GM18498 (cell line): ENCODE measurements around the gene TBX1.

Source experiments
- ATAC-seq: cut with Tn5 transposase; IDR thresholded peaks from one replicate; pipeline ENCODE4 v1.9.1; 2021; ENCODE audit warnings: mild to moderate bottlenecking, moderate library complexity; ENCODE audit not compliant: unreplicated experiment

Gene TBX1

GRCh38 chr22:19760058-19760950 is at the start of gene TBX1:
TSS of gene TBX1 (plus strand) at chr22:19760778. CDS start at chr22:19760844, 66 bp downstream.
- ATAC-seq, result no peak

DNA sequence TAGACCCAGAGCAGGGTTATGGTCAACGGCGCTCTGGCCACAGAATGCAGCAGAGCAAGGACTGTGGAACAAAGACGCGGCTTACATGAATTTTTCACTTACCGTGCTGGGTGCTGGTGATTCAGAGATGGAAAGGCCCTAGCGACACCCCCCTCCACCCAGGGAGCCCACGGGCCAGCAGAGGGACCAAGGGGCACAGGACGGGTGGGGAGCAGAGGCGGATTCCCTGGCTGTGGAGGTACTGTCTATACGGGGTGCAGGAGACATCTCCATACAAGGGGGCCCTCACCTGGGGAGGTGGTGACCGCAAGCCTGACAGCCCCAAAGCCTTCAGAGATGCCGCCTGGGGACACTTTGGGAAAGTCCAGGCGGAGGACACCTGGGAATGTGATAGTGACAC is 47.3 kb upstream of the TBX1 start:
- ATAC-seq, result no peak

DNA sequence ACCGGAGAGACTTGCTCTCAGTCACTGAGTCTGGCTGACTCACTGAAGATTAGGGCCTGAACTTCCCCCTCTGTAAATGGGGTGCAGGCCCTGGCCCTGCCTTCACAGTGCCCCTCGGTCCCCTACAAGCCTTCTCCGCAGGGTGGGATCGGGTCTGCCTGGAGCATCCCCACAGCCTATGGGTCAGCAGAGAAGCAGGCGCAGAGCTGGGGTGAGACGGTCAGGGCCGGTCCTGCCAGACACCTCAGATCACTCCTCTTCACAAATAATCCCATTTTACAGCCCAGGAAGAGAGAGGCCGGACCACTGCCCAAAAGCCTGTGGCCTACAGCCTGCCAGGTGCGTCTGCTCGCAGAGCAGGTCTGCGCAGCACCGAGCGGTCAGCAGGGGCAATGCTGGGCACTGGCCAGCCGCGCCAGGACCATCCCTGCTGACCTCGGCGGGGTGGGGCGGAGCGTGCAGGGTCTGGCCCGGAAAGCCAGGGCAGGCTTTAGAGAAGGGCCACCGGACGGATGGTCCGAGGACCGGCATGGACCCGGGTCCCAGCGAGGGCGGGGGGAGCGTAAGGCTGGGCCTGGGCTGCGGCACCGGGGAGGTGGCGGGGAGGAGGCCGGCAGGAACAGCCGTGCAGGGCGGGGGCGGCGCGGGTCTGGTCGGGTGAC is 46.8 kb upstream of the TBX1 start:
- no peak for ATAC-seq

DNA sequence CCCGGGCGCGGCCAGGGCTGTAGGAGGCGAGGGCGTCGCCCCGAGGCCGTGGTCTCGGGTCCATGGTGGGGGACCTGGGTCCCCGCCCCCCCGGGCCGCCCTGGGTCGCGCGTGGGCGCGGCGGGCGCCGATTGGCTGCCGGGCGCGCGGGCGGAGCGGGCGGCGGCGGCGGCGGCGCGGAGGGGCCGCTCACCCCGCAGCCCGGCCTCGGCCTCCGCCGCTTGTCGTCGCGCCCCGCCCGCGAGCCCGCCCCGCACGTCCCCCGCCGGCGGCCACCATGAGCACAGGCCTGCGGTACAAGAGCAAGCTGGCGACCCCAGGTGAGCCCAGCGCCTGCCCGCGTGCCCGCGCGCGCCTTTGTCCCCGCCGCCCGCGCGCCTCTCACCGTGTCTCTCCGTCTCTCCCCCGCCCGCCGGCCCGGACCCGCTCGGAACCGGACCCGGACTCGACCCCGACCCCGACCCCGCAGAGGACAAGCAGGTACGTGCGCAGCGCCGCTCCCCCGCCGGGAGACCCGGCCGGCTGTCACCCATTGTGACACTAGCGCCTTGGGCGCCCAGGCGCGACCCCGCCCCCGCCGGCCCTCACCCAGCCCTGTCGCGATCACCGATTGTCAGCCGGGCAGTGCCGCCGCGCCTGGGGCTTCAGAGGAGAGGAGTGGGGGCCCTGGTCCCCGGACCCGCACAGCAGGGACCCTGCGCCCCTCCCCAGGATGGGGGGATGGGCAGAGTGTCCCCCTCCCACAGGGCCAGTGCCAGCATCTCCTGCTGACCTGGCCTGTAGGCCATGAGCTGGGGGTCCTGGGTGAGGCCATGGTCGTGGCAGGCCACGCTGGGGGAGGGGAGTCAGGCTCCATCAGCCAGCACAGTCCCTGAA is 46.0 kb upstream of the TBX1 start, which contains the start of gene SEPTIN5:
SEPTIN5 (plus strand) TSS at position 192 of the 876 bp plus-strand sequence; CDS start at position 278, 86 bp downstream.
- ATAC-seq, result no peak

- ATAC-seq, result no peak
Observed at GRCh38 chr22:19715188-19715930, 45.2 kb upstream of the TBX1 start.

DNA sequence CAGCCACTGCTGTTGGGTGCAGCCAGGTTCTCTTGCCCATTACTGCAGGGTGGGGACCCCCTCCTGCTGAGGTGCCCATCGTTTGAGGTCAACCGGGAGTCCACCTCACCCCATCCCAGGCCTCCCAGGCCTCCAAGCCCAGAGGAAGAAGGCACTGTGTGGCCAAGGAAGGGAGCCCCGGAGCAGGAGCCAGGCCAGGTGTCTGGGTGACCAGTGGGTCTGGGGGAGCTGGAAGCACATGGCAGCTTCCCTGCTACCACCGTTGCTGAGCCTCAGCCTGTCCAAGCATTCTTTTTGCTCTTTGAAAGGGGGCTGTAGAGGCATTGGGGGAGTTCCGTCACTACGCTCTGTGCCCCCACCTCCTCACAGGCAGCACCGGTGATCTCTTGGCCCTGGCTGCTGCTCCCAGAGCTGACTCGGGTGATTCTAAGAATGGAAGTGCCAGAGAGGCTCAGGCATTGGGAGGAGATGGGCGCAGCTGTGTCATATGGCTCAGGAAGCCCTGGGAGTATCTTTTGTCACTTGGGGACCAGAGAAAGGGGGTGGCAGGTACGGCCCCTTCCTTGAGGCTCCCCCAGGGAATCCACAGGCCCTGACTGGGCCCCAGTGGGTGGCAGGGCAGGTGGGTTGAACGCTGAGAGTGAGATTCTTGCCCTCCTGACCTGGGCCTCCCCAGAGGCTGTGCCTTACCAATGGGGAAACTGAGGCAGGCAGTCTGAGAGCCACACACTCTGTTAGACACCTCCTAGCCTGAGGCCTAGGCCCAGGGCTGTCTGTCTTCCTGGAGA is 44.3 kb upstream of the TBX1 start:
- ATAC-seq, result no peak

GRCh38 chr22:19716829-19717105 is 43.8 kb upstream of the TBX1 start:
- no peak for ATAC-seq

DNA sequence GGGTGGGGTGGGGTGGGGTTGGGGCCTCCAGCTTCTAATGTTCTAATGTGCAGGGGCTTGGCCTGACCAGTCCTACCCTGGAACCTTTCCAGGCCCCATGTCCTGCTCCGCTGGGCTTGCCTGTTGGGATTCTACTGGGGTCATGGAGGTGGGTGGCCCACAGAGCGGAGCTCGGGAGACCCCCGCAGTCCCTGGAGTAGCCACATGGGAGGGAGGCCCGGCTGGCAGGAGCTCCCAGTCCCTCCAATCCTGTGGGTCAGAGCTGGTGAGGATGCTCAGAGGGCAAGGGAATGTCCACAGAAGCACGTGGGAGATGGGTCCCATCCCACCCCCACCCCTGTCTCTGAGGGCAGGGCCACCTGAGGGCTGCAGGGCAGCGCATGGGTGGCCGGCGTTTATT is 43.4 kb upstream of the TBX1 start:
- ATAC-seq, result no peak

DNA sequence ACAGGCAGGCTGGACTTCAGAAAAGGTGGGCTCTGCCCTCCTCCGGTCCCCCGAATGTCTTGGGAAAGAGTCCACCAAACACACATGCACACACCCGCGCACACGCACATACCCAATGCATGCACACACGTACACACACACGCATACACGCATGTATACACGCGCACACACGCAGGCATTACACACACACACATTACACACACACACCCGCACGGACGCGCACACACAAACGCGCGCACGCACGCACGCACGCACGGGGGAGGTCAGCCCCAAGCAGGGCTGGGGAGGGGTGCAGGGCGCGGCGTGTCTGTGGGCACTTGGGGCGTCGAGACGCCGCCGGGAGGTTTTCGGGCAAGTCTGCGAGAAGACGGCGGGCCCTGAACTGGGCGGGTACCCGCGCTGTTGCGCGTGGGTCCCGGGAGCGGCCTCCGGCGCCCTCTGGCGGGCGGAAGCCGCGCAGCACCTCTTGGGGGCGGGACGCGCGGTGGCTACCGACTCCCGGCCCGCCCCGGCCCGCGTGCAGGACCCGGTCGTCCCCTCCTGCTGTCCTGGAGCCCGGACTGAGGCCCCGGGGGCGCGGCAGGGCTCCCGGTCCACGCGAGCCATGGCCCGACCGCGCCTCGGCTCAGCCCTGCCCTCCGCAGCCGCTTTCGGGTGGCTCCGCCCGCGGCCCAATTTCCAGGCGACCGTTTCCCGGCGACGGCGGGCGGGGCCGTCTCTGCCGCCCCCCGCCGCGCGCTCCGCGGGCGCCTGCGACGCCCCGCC is 42.7 kb upstream of the TBX1 start:
- ATAC-seq, result peak; percentile 55

GRCh38 chr22:19718456-19719049 is 42.0 kb upstream of the TBX1 start:
- ATAC-seq, result no peak

DNA sequence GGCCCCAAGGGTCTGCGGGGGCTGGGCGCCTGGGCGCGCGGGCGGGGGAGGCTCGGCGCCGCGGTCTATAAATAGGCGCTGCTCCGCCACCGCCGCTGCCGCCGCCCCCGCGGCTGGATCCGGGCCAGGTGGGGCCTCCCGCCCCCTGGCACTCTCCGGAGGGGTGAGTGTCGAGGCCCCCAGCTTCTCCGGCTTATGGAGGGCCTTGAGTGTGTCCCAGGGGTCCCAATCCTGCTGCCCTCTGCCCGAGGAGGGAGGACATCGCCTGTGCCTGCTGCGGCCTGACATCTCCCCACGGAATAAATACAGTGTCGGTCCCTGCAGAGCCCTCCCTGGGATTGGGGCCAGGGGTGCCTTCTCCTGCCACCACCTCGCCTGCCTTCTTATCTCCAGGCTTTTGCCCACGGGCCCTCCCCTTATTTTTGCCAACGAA is 41.5 kb upstream of the TBX1 start:
- ATAC-seq, result no peak

- no peak for ATAC-seq
Observed at GRCh38 chr22:19719488-19720021, 41.0 kb upstream of the TBX1 start.

GRCh38 chr22:19720150-19720827 is 40.3 kb upstream of the TBX1 start:
- no peak for ATAC-seq

GRCh38 chr22:19720999-19721329 is 39.6 kb upstream of the TBX1 start:
- ATAC-seq, result no peak

- ATAC-seq, result no peak
Observed at GRCh38 chr22:19721330-19722177, 39.0 kb upstream of the TBX1 start.

DNA sequence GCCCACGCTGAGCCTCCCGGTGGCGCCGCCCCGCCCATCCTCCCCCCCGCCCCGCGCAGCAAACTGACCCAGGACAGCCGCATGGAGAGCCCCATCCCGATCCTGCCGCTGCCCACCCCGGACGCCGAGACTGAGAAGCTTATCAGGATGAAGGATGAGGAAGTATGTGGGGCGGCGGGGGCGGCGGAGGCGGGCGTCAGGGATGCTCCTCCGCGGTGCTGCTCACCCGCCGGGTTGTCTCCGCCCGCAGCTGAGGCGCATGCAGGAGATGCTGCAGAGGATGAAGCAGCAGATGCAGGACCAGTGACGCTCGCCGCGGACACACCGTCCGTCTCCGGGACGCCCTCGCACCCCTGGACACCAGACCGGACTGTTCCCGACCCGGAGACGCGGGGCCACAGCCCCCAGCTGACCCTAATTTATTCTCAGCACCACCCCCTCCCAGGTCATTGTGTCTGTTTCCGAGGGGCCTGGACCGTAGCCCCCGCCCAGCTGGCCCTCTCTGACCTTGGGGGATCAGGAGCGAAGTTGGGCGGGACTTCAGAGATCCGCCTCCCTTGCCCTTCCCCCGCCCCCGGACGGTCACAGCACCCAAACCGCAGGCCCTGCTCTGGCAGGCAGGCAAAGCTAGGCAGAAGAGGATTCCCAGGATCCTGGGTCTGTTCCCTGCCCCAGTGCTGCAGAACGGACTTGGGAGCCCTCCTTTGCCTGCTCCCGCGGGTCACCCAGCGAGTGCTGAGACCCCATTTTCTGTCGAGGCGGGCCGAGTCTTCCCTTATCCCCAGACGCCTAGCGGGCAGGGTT is 38.2 kb upstream of the TBX1 start:
- ATAC-seq, result no peak

DNA sequence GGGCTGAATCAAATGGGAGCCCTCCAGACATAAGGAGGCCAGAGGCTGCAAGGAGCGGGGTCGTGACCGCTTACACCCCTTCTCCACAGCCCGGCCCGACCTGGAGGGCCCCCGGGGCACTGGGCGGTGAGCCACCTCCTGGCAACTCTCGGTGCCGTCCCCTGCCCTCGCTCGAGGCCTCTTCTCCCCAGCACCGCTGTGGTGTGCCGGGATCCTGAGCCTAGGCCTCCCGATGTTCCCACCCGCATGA is 37.7 kb upstream of the TBX1 start:
- no peak for ATAC-seq
